HepG2 (cell line): ENCODE results near the gene DOCK4. TPM values are rescaled to one million over a fixed set of nuclear protein-coding genes. Genes with fewer than 3 reads are reported as not detected.

Experiments
- ATAC-seq: fragments of 200-7000 bp; cut with Tn5 transposase; 3 replicates; pipeline ENCODE4 v1.9.1; 2020; ENCODE audit warnings: mild to moderate bottlenecking, moderate library complexity
- BruUV-seq: library from RNA; stranded (reverse); fragments of 400-500 nt; replicated peaks from 2 replicates; lab custom pipeline; 2021; lab: Mats Ljungman, UMichigan
- CTCF ChIA-PET: fragments of 300-600 bp; formaldehyde crosslinking; extraction: SDS; loops from one replicate; lab custom pipeline; 2021; ENCODE audit warnings: low total read pairs, inconsistent platforms, low intra/inter-chr PET ratio; lab: Yijun Ruan, JAX
- POLR2A ChIA-PET: fragments of 350-600 bp; sonication (Branson Sonifier 250); formaldehyde crosslinking; loops from one replicate; lab custom pipeline; 2020; ENCODE audit warnings: antibody characterized with exemption, inconsistent platforms; lab: Yijun Ruan, JAX
- DNase-seq: peaks from one replicate; pipeline ENCODE4 v3.0.0-alpha.2; 2015; ENCODE audit warnings: low spot score
- FAIRE-seq: peaks from 3 replicates; lab custom pipeline; 2011; peaks lifted over from hg19 to GRCh38; lab: Jason Lieb, UNC
- H2AFZ ChIP-seq: one replicate; pipeline ENCODE4 v1.6.1; 2011; ENCODE audit warnings: low read length, inconsistent platforms
- H3K27ac ChIP-seq: fragments of 300-600 bp; 3 replicates; pipeline ENCODE4 v1.8.0; 2011; ENCODE audit warnings: mixed run types, mild to moderate bottlenecking, mixed read lengths, low read length, inconsistent platforms; ENCODE audit not compliant: insufficient read depth; ENCODE audit errors: extremely low read length
- H3K27me3 ChIP-seq, 2 experiments: fragments of 200-600 bp in 1 of 2; 2 replicates in 1 of 2; 3 replicates in 1 of 2; pipeline versions ENCODE4 v1.6.0 to v1.8.0; 2011; ENCODE audit warnings: low read length in 2 of 2, mild to moderate bottlenecking in 2 of 2, moderate library complexity in 2 of 2, inconsistent platforms in 1 of 2; ENCODE audit not compliant: insufficient read depth in 2 of 2, control insufficient read depth in 1 of 2
- H3K36me3 ChIP-seq, 2 experiments: fragments of 200-600 bp in 1 of 2; replicated peaks in 1 of 2; 2 replicates in 1 of 2; 3 replicates in 1 of 2; pipeline versions ENCODE4 v1.5.1 to v1.8.0; 2011; ENCODE audit warnings: low read length in 2 of 2, inconsistent platforms in 1 of 2; ENCODE audit not compliant: insufficient read depth in 2 of 2, control insufficient read depth in 1 of 2
- H3K4me1 ChIP-seq: 2 replicates; pipeline ENCODE4 v1.5.1; 2012; ENCODE audit warnings: low read length, inconsistent platforms; ENCODE audit not compliant: insufficient read depth
- H3K4me2 ChIP-seq: 2 replicates; pipeline ENCODE4 v1.6.0; 2011; ENCODE audit warnings: low read depth, low read length, inconsistent platforms
- H3K4me3 ChIP-seq, 3 experiments: fragments of 200-600 bp in 1 of 3; sonication (generic), shearing (Covaris generic) in 1 of 3; replicated peaks in 1 of 3; 2 replicates each; pipeline ENCODE4 v1.5.1; 2011 to 2016; ENCODE audit warnings: low read length in 3 of 3, inconsistent platforms in 2 of 3, low read depth in 2 of 3, mild to moderate bottlenecking in 2 of 3, control low read depth in 1 of 3, mixed read lengths in 1 of 3; ENCODE audit not compliant: insufficient read depth in 1 of 3
- H3K79me2 ChIP-seq: one replicate; pipeline ENCODE4 v1.6.1; 2011; ENCODE audit warnings: low read length, inconsistent platforms; ENCODE audit not compliant: insufficient read depth
- H3K9ac ChIP-seq: 2 replicates; pipeline ENCODE4 v1.6.0; 2011; ENCODE audit warnings: mild to moderate bottlenecking, low read depth, low read length, inconsistent platforms; ENCODE audit not compliant: insufficient read depth
- H3K9me3 ChIP-seq: 2 replicates; pipeline ENCODE4 v1.5.1; 2012; ENCODE audit warnings: mild to moderate bottlenecking, low read length
- H4K20me1 ChIP-seq: 2 replicates; pipeline ENCODE4 v1.6.0; 2011; ENCODE audit warnings: inconsistent platforms, mild to moderate bottlenecking, low read length, moderate library complexity; ENCODE audit not compliant: insufficient read depth
- HDAC2 ChIP-seq: sonication (generic); formaldehyde crosslinking; IDR thresholded peaks from 2 replicates; pipeline ENCODE4 v1.4.0; 2020; ENCODE audit warnings: missing genetic modification reagents
- HNF1B ChIP-seq: sonication (generic); formaldehyde crosslinking; IDR thresholded peaks from 2 replicates; pipeline ENCODE4 v1.5.1; 2020; ENCODE audit warnings: mild to moderate bottlenecking, moderate library complexity, missing genetic modification reagents
- KLF11 ChIP-seq: IDR thresholded peaks from 2 replicates; pipeline ENCODE4 v1.6.1; 2016; ENCODE audit warnings: missing compliant biosample characterization
- MYPOP ChIP-seq: sonication (generic); formaldehyde crosslinking; IDR thresholded peaks from 2 replicates; pipeline ENCODE4 v1.8.1; 2023; ENCODE audit warnings: mild to moderate bottlenecking, moderate library complexity, missing genetic modification reagents
- NCOA5 ChIP-seq: sonication (generic); formaldehyde crosslinking; IDR thresholded peaks from 2 replicates; pipeline ENCODE4 v1.4.0; 2020; ENCODE audit warnings: missing genetic modification reagents
- NFATC3 ChIP-seq: sonication (generic); formaldehyde crosslinking; IDR thresholded peaks from 2 replicates; pipeline ENCODE4 v1.5.1; 2020; ENCODE audit warnings: mild to moderate bottlenecking, missing genetic modification reagents
- NPAS2 ChIP-seq: sonication (generic); formaldehyde crosslinking; IDR thresholded peaks from 2 replicates; pipeline ENCODE4 v1.8.0; 2022; ENCODE audit warnings: mild to moderate bottlenecking, missing genetic modification reagents, borderline replicate concordance
- NR0B2 ChIP-seq: sonication (generic); formaldehyde crosslinking; IDR thresholded peaks from 2 replicates; pipeline ENCODE4 v1.4.0; 2020; ENCODE audit warnings: mild to moderate bottlenecking, missing genetic modification reagents
- POLR2AphosphoS2 ChIP-seq: IDR thresholded peaks from 2 replicates; pipeline ENCODE4 v1.6.1; 2011; ENCODE audit warnings: low read depth, low read length, improper control_type of control experiment
- RBFOX2 ChIP-seq: fragments of 200-400 bp; formaldehyde crosslinking; IDR thresholded peaks from 2 replicates; pipeline ENCODE4 v1.6.1; 2017; ENCODE audit warnings: low read depth, mild to moderate bottlenecking, low read length
- SIN3B ChIP-seq: fragments of 150-350 bp; IDR thresholded peaks from 2 replicates; pipeline ENCODE4 v1.6.1; 2014; ENCODE audit warnings: low read length
- TAF15 ChIP-seq: fragments of 200-400 bp; formaldehyde crosslinking; IDR thresholded peaks from one replicate; pipeline ENCODE4 v1.6.1; 2018; ENCODE audit warnings: mild to moderate bottlenecking, low read depth, low read length; ENCODE audit not compliant: poor library complexity, severe bottlenecking
- ZFY ChIP-seq: sonication (generic); formaldehyde crosslinking; IDR thresholded peaks from 2 replicates; pipeline ENCODE4 v1.4.0; 2020; ENCODE audit warnings: missing genetic modification reagents
- ZFYVE20 ChIP-seq: sonication (generic); formaldehyde crosslinking; IDR thresholded peaks from 2 replicates; pipeline ENCODE4 v1.8.0; 2023; ENCODE audit warnings: low read depth, mild to moderate bottlenecking, moderate library complexity, missing genetic modification reagents, borderline replicate concordance
- ZNF124 ChIP-seq: sonication (generic); formaldehyde crosslinking; IDR thresholded peaks from 2 replicates; pipeline ENCODE4 v1.4.0; 2020; ENCODE audit warnings: missing genetic modification reagents
- ZNF260 ChIP-seq: sonication (generic); formaldehyde crosslinking; IDR thresholded peaks from 2 replicates; pipeline ENCODE4 v1.4.0; 2020; ENCODE audit warnings: missing genetic modification reagents, low read depth, mild to moderate bottlenecking, borderline replicate concordance
- ZNF296 ChIP-seq: sonication (generic); formaldehyde crosslinking; conservative IDR thresholded peaks from 2 replicates; pipeline ENCODE4 v1.5.0; 2020; ENCODE audit warnings: mild to moderate bottlenecking, missing genetic modification reagents
- ZNF326 ChIP-seq: sonication (generic); formaldehyde crosslinking; IDR thresholded peaks from 2 replicates; pipeline ENCODE4 v1.4.0; 2020; ENCODE audit warnings: missing genetic modification reagents, borderline replicate concordance
- ZNF605 ChIP-seq: sonication (generic); formaldehyde crosslinking; IDR thresholded peaks from 2 replicates; pipeline ENCODE4 v1.8.0; 2022; ENCODE audit warnings: mild to moderate bottlenecking, missing genetic modification reagents
- ZNF607 ChIP-seq: sonication (generic); formaldehyde crosslinking; IDR thresholded peaks from 2 replicates; pipeline ENCODE4 v1.5.1; 2020; ENCODE audit warnings: missing genetic modification reagents, mild to moderate bottlenecking, borderline replicate concordance
- WGBS: methylation state at CpG from one replicate; pipeline ENCODE4 v1.1.6; 2017; ENCODE audit warnings: low lambda C conversion rate; 5-methylcytosine and 5-hydroxymethylcytosine counted together
- in situ Hi-C: cut with HindIII; loops from 2 replicates; pipeline ENCODE4 v1.10.0; 2017; ENCODE audit warnings: low pct_unique_long_range_greater_than_20kb; ENCODE audit not compliant: extremely low pct_ligation_motif_present
- intact Hi-C: fragments of 100-400 bp; cut with micrococcal nuclease; formaldehyde crosslinking; loops from one replicate; pipeline ENCODE4 v1.10.0; 2022; ENCODE audit not compliant: unreplicated experiment
- polyA plus RNA-seq, 8 experiments: library from polyadenylated mRNA; depleted of rRNA in 3 of 8; stranded (reverse) in 7 of 8; unstranded in 1 of 8; fragments of >200 nt; fragmentation: Illumina TruSeq in 4 of 8; extraction: Trizol in 4 of 8; gene quantifications; 2 replicates each; pipeline versions ENCODE4 v1.2.1 to v1.2.3, GENCODE V29; 2011 to 2016; ENCODE audit warnings: low read depth in 4 of 8, missing spikeins in 1 of 8, mixed read lengths in 1 of 8; ENCODE audit not compliant: insufficient read depth in 1 of 8
- total RNA-seq, 5 experiments: library from RNA; depleted of rRNA; stranded (reverse); fragments of >200 nt; fragmentation: Illumina TruSeq; extraction: Trizol; gene quantifications; 2 replicates each; pipeline ENCODE4 v1.2.3, GENCODE V29; 2016; ENCODE audit warnings: low read depth in 1 of 5

Gene DOCK4
- total and polyA plus RNA-seq, 2 of the 13 experiments (the other 11 are each of a cell fraction or from before 2014, with no cell fraction given): 13.5 to 17.4 TPM

- TF ChIP-seq HNF1B (CRISPR knock-in tag) (no peak), ZFY (CRISPR knock-in tag) (no peak), HDAC2 (CRISPR knock-in tag) (no peak)
- TF ChIP-seq, all 625 proteins: peak for 0
Measured at GRCh38 chr7:111711426-111712065, 494.7 kb downstream of the DOCK4 start (continued).

- DNase-seq: no peak
- ATAC-seq: peak; percentile 43; the same call in 2 of the 3 replicates
- POLR2A ChIA-PET: no interaction called here
- Histone ChIP-seq H3K27me3 (no peaks in the 10 kb centered on the region; a peak in 1 of 5 replicates), H3K36me3 (no peaks in the 10 kb centered on the region), H3K4me1 (no peaks in the 10 kb centered on the region), H3K9ac (no peak overlapping the region), H3K4me3 (no peak overlapping the region), H3K27ac (no peak overlapping the region), H3K79me2 (no peaks in the 10 kb centered on the region), H2AFZ (no peak overlapping the region), H3K9me3 (no peaks in the 10 kb centered on the region), H3K4me2 (no peak overlapping the region), H4K20me1 (no peaks in the 10 kb centered on the region)
- no TSS peak for BruUV-seq
- in situ Hi-C loops (no loop called here), intact Hi-C loops (no loop called here)
- TF ChIP-seq POLR2AphosphoS2 (no peak), RBFOX2 (no peak), ZNF124 (CRISPR knock-in tag) (no peak), ZNF296 (CRISPR knock-in tag) (no peak), ZFYVE20 (CRISPR knock-in tag) (no peak), KLF11 (CRISPR knock-in tag) (no peak), ZNF605 (CRISPR knock-in tag) (no peak), NCOA5 (CRISPR knock-in tag) (no peak), TAF15 (no peak), NR0B2 (CRISPR knock-in tag) (no peak), ZNF607 (no peak), ZNF326 (CRISPR knock-in tag) (no peak), NPAS2 (CRISPR knock-in tag) (no peak), SIN3B (no peak), ZNF260 (no peak), MYPOP (no peak), NFATC3 (CRISPR knock-in tag) (no peak)
- no peak for FAIRE-seq
- 10% methylated on average over 1 of the region's 1 CpG for WGBS
- CTCF ChIA-PET: no interaction called here
Measured at GRCh38 chr7:111710839-111711380, 495.3 kb downstream of the DOCK4 start.
